HG02840 (cell line): Measurements from ENCODE around the gene AP2A2.
"Not testable (repeated sequence)": the region's sequence is repeated elsewhere in the genome, so short reads cannot be mapped to it uniquely, and the experiment has no call there.

Experiments
- ATAC-seq: cut with Tn5 transposase; IDR thresholded peaks from one replicate; pipeline ENCODE4 v1.9.1; 2021; ENCODE audit warnings: mild to moderate bottlenecking, moderate library complexity, moderate number of reproducible peaks; ENCODE audit not compliant: unreplicated experiment, low FRiP score

AP2A2 gene

GRCh38 chr11:1010551-1011319 is 85.1 kb downstream of the AP2A2 start:
- no peak for ATAC-seq

- no peak for ATAC-seq
Observed at GRCh38 chr11:1011320-1011698, 85.6 kb downstream of the AP2A2 start.

- ATAC-seq = no peak
Observed at GRCh38 chr11:1012291-1012690, 86.6 kb downstream of the AP2A2 start.

GRCh38 chr11:1012740-1013630 is 87.3 kb downstream of the AP2A2 start:
- ATAC-seq = no peak

GRCh38 chr11:1013631-1013935 is 87.9 kb downstream of the AP2A2 start:
- ATAC-seq = no peak

GRCh38 chr11:1014276-1014675 is 88.6 kb downstream of the AP2A2 start:
- ATAC-seq = no peak

- no peak for ATAC-seq
Observed at GRCh38 chr11:1015064-1015463, 89.4 kb downstream of the AP2A2 start.

GRCh38 chr11:1015826-1016545 is 90.3 kb downstream of the AP2A2 start:
- no peak for ATAC-seq

GRCh38 chr11:1016610-1017126 is 91.0 kb downstream of the AP2A2 start:
- not testable (repeated sequence) for ATAC-seq

- ATAC-seq = no peak
Observed at GRCh38 chr11:1017269-1018005, 91.8 kb downstream of the AP2A2 start.

GRCh38 chr11:1018091-1018490 is 92.4 kb downstream of the AP2A2 start:
- ATAC-seq = no peak

- no peak for ATAC-seq
Observed at GRCh38 chr11:1019321-1019910, 93.7 kb downstream of the AP2A2 start.

- no peak for ATAC-seq
Observed at GRCh38 chr11:1020211-1020905, 94.7 kb downstream of the AP2A2 start.

GRCh38 chr11:1022411-1022810 is 96.7 kb downstream of the AP2A2 start:
- ATAC-seq = no peak

GRCh38 chr11:1022908-1023810 is 97.5 kb downstream of the AP2A2 start:
- no peak for ATAC-seq

GRCh38 chr11:1023811-1024596 is 98.3 kb downstream of the AP2A2 start:
- no peak for ATAC-seq

- no peak for ATAC-seq
Observed at GRCh38 chr11:1024597-1025409, 99.1 kb downstream of the AP2A2 start.
